ENCODE results near the gene LRWD1. TPM values are rescaled to one million over a fixed set of nuclear protein-coding genes. Genes with fewer than 3 reads are reported as not detected.

The LRWD1 gene
- total RNA-seq, result 23.5 and 33.2 TPM in 2 replicates

GRCh38 chr7:102464577-102465280, at the start of gene LRWD1, which contains the start of gene ALKBH4:
Gene LRWD1 (plus strand): TSS chr7:102464984. CDS start chr7:102465081, 97 bp downstream.
Gene ALKBH4 (minus strand): TSS chr7:102464863. CDS start chr7:102464836, 27 bp downstream.

GRCh38 chr7:102433219-102434038, 31.4 kb upstream of the LRWD1 start, which contains the start of gene ORAI2:
Gene ORAI2 (plus strand): TSS chr7:102433575. CDS start chr7:102438957, 5,382 bp downstream.

GRCh38 chr7:102478314-102479208, 13.8 kb downstream of the LRWD1 start, which contains the start of gene POLR2J:
Gene POLR2J (minus strand): TSS chr7:102478922. CDS start chr7:102478860, 62 bp downstream.

GRCh38 chr7:102517550-102518147, 52.9 kb downstream of the LRWD1 start, which contains the start of gene RASA4B:
Gene RASA4B (minus strand): TSS chr7:102517777. CDS start chr7:102517710, 67 bp downstream.

Other genes starting within 250 kb of the LRWD1 start
- gene SH2B2, start 178.1 kb upstream of the LRWD1 start, total RNA-seq, result 2.0 and 2.9 TPM in 2 replicates
- gene SPDYE6, start 108.5 kb upstream of the LRWD1 start, total RNA-seq, result not detected in 2 replicates
- 10.3 and 10.9 TPM in 2 replicates for gene PRKRIP1, start 68.6 kb upstream of the LRWD1 start, total RNA-seq
- 23.9 and 30.1 TPM in 2 replicates for gene ORAI2, start 31.4 kb upstream of the LRWD1 start, total RNA-seq
- gene ALKBH4, start 121 bp upstream of the LRWD1 start, total RNA-seq, result 10.7 and 11.1 TPM in 2 replicates
- 37.8 and 46.7 TPM in 2 replicates for gene POLR2J, start 13.9 kb downstream of the LRWD1 start, total RNA-seq
- gene RASA4B, start 52.8 kb downstream of the LRWD1 start, total RNA-seq, result 0.20 and 0.73 TPM in 2 replicates
- gene UPK3BL2, start 78.7 kb downstream of the LRWD1 start, total RNA-seq, result 2.9 and 3.7 TPM in 2 replicates
- gene SPDYE2, start 86.2 kb downstream of the LRWD1 start, total RNA-seq, result not detected in 2 replicates
- 30.9 and 38.7 TPM in 2 replicates for gene POLR2J3, start 107.6 kb downstream of the LRWD1 start, total RNA-seq
- 1.4 and 3.3 TPM in 2 replicates for gene RASA4, start 151.8 kb downstream of the LRWD1 start, total RNA-seq
- 3.3 and 11.5 TPM in 2 replicates for gene UPK3BL1, start 177.8 kb downstream of the LRWD1 start, total RNA-seq
- not detected in 2 replicates for gene SPDYE2B, start 185.3 kb downstream of the LRWD1 start, total RNA-seq
- gene POLR2J2, start 206.7 kb downstream of the LRWD1 start, total RNA-seq, result 2.6 and 8.0 TPM in 2 replicates

All from subcutaneous preadipocyte (primary cell).